Caco-2 (cell line): ENCODE measurements around the gene KCNIP1. TPM values are rescaled to one million over a fixed set of nuclear protein-coding genes. Genes with fewer than 3 reads are reported as not detected.

Source experiments
- BruUV-seq: library from RNA; stranded (reverse); fragments of 400-500 nt; replicated peaks from 2 replicates; lab custom pipeline; 2021; lab: Mats Ljungman, UMichigan
- CTCF ChIA-PET: fragments of 300-600 bp; sonication (Branson Sonifier 250); formaldehyde crosslinking; loops from one replicate; lab custom pipeline; 2022; ENCODE audit warnings: antibody characterized with exemption; lab: Charles Lee
- POLR2A ChIA-PET: fragments of 300-600 bp; sonication (Branson Sonifier 250); formaldehyde crosslinking; loops from one replicate; lab custom pipeline; 2022; ENCODE audit warnings: antibody characterized with exemption; lab: Charles Lee
- DNase-seq, 2 experiments: peaks; one replicate each; pipeline versions ENCODE4 v3.0.0 to v3.0.0-alpha.2; 2020 to 2022
- H3K27me3 ChIP-seq: replicated peaks from 2 replicates; pipeline ENCODE4 v1.6.0; 2011; ENCODE audit warnings: low read length; ENCODE audit not compliant: control insufficient read depth, insufficient read depth
- H3K36me3 ChIP-seq: 2 replicates; pipeline ENCODE4 v1.5.1; 2011; ENCODE audit warnings: low read length; ENCODE audit not compliant: control insufficient read depth, insufficient read depth
- H3K4me1 ChIP-seq: fragments of 250-450 bp; sonication (Bioruptor Pico); 2 replicates; pipeline ENCODE4 v1.5.1; 2020; ENCODE audit warnings: mild to moderate bottlenecking
- H3K4me3 ChIP-seq: 2 replicates; pipeline ENCODE4 v1.5.1; 2011; ENCODE audit warnings: low read depth, mild to moderate bottlenecking, control low read depth, low read length
- H3K9me3 ChIP-seq: fragments of 250-450 bp; sonication (Bioruptor Pico); 2 replicates; pipeline ENCODE4 v1.5.1; 2020; ENCODE audit warnings: mild to moderate bottlenecking, moderate library complexity
- H3K27ac Mint-ChIP-seq: one replicate; pipeline ENCODE4 v1.8.0; 2022; ENCODE audit warnings: mixed read lengths; ENCODE audit not compliant: unreplicated experiment
- H3K27me3 Mint-ChIP-seq: one replicate; pipeline ENCODE4 v1.8.0; 2022; ENCODE audit warnings: mixed read lengths; ENCODE audit not compliant: insufficient read depth, unreplicated experiment
- H3K36me3 Mint-ChIP-seq: one replicate; pipeline ENCODE4 v1.8.0; 2022; ENCODE audit warnings: mild to moderate bottlenecking, mixed read lengths; ENCODE audit not compliant: insufficient read depth, unreplicated experiment
- H3K4me1 Mint-ChIP-seq: one replicate; pipeline ENCODE4 v1.8.0; 2022; ENCODE audit warnings: low read depth, mixed read lengths; ENCODE audit not compliant: unreplicated experiment
- H3K4me3 Mint-ChIP-seq: one replicate; pipeline ENCODE4 v1.8.0; 2022; ENCODE audit warnings: mild to moderate bottlenecking, moderate library complexity, mixed read lengths; ENCODE audit not compliant: unreplicated experiment
- H3K9me3 Mint-ChIP-seq: one replicate; pipeline ENCODE4 v1.8.0; 2022; ENCODE audit warnings: mixed read lengths; ENCODE audit not compliant: unreplicated experiment
- CTCF ChIP-seq, 2 experiments: fragments of 200-600 bp in 1 of 2; IDR thresholded peaks; 1 replicate in 1 of 2; 2 replicates in 1 of 2; pipeline versions ENCODE4 v1.5.1 to v1.8.0; 2011 to 2022; ENCODE audit warnings: antibody characterized with exemption in 1 of 2, control low read depth in 1 of 2, inconsistent platforms in 1 of 2, low read depth in 1 of 2, low read length in 1 of 2, mild to moderate bottlenecking in 1 of 2, moderate library complexity in 1 of 2; ENCODE audit not compliant: insufficient read depth in 1 of 2, severe bottlenecking in 1 of 2, unreplicated experiment in 1 of 2
- intact Hi-C: fragments of 100-400 bp; cut with micrococcal nuclease; formaldehyde crosslinking; loops from one replicate; pipeline ENCODE4 v1.10.0; 2022; ENCODE audit not compliant: unreplicated experiment
- total RNA-seq: library from RNA; stranded (reverse); gene quantifications from 2 replicates; pipeline ENCODE4 v1.2.3, GENCODE V29; 2022

Gene KCNIP1
- total RNA-seq, 1 experiment from 2014 or later, result not detected

GRCh38 chr5:170655476-170655875 is 151.7 kb downstream of the KCNIP1 start:
- Histone ChIP-seq H3K4me1 (no peaks in the 10 kb centered on the region), H3K36me3 (no peaks in the 10 kb centered on the region), H3K9me3 (no peaks in the 10 kb centered on the region), H3K27me3 (no peaks in the 10 kb centered on the region), H3K4me3 (no peak overlapping the region)
- Mint-ChIP-seq H3K27me3 (peaks cover 17% of the 10 kb centered on the region), H3K4me1 (no peaks in the 10 kb centered on the region), H3K4me3 (no peak overlapping the region), H3K27ac (no peak overlapping the region), H3K36me3 (no peaks in the 10 kb centered on the region), H3K9me3 (no peaks in the 10 kb centered on the region)
- TF ChIP-seq CTCF (IDR thresholded peaks at IDR 0.05; ENCODE audit: insufficient read depth in 1 of 2, low read depth in 1 of 2, low read length in 1 of 2, severe bottlenecking in 1 of 2, unreplicated experiment in 1 of 2), result no peak
- ChIA-PET POLR2A (no interaction called here), CTCF (no interaction called here)
- DNase-seq, result no peak
- no TSS peak for BruUV-seq
- intact Hi-C loops, result no loop called here

- intact Hi-C loops, result no loop called here
- no peak for DNase-seq
- Mint-ChIP-seq H3K36me3 (no peaks in the 10 kb centered on the region), H3K4me1 (no peaks in the 10 kb centered on the region), H3K27ac (no peak overlapping the region), H3K9me3 (no peaks in the 10 kb centered on the region), H3K27me3 (peaks cover 17% of the 10 kb centered on the region), H3K4me3 (no peak overlapping the region)
- POLR2A ChIA-PET, result no interaction called here
- CTCF ChIA-PET, result no interaction called here
- Histone ChIP-seq H3K4me3 (no peak overlapping the region), H3K36me3 (no peaks in the 10 kb centered on the region), H3K27me3 (no peaks in the 10 kb centered on the region), H3K9me3 (no peaks in the 10 kb centered on the region), H3K4me1 (no peaks in the 10 kb centered on the region)
- BruUV-seq, result no TSS peak
- TF ChIP-seq CTCF (IDR thresholded peaks at IDR 0.05; ENCODE audit: insufficient read depth in 1 of 2, low read depth in 1 of 2, low read length in 1 of 2, severe bottlenecking in 1 of 2, unreplicated experiment in 1 of 2), result no peak
Observed at GRCh38 chr5:170655920-170656319, 152.1 kb downstream of the KCNIP1 start.

GRCh38 chr5:170656346-170656745 is 152.5 kb downstream of the KCNIP1 start:
- H3K36me3 ChIP-seq, result no peaks in the 10 kb centered on the region
- H3K4me3 ChIP-seq, result no peak overlapping the region
- Mint-ChIP-seq H3K4me3 (no peak overlapping the region), H3K9me3 (no peaks in the 10 kb centered on the region), H3K27me3 (peaks cover 17% of the 10 kb centered on the region), H3K4me1 (no peaks in the 10 kb centered on the region), H3K36me3 (no peaks in the 10 kb centered on the region), H3K27ac (no peak overlapping the region)
- no peaks in the 10 kb centered on the region for H3K4me1 ChIP-seq
- intact Hi-C loops, result no loop called here
- DNase-seq, result no peak
- H3K9me3 ChIP-seq, result no peaks in the 10 kb centered on the region
- POLR2A ChIA-PET, result no interaction called here
- TF ChIP-seq CTCF (IDR thresholded peaks at IDR 0.05; ENCODE audit: insufficient read depth in 1 of 2, low read depth in 1 of 2, low read length in 1 of 2, severe bottlenecking in 1 of 2, unreplicated experiment in 1 of 2), result no peak
- no peaks in the 10 kb centered on the region for H3K27me3 ChIP-seq
- BruUV-seq, result no TSS peak
- CTCF ChIA-PET, result no interaction called here
